NCI-H146 (cell line): ENCODE data around the gene IFNGR2.
"Not testable (repeated sequence)": the region's sequence is repeated elsewhere in the genome, so short reads cannot be mapped to it uniquely, and the experiment has no call there.

ENCODE experiments used
- DNase-seq: peaks from one replicate; lab custom pipeline; 2025; lab: John Stamatoyannopoulos, UW

IFNGR2 gene

GRCh38 chr21:33377221-33377920 lies 25.8 kb upstream of the IFNGR2 start:
- no peak for DNase-seq

DNA sequence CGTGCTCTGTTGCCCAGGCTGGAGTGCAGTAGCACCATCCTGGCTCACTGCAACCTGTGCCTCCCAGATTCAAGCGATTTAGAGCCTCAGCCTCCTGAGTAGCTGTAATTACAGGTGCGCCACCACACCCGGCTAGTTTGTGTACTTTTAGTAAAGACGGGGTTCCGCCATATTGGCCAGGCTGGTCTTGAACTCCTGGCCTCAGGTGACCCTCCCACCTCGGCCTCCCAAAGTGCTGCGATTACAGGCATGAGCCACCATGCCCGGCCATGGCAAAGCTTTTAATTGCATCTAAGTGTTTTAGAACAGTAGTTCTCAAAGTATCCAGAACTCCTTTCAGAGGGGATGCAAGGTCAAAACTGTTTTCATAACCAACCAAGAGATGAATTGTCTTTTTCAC lies 25.1 kb upstream of the IFNGR2 start:
- no peak for DNase-seq

GRCh38 chr21:33379934-33380333 lies 23.3 kb upstream of the IFNGR2 start:
- not testable (repeated sequence) for DNase-seq

DNA sequence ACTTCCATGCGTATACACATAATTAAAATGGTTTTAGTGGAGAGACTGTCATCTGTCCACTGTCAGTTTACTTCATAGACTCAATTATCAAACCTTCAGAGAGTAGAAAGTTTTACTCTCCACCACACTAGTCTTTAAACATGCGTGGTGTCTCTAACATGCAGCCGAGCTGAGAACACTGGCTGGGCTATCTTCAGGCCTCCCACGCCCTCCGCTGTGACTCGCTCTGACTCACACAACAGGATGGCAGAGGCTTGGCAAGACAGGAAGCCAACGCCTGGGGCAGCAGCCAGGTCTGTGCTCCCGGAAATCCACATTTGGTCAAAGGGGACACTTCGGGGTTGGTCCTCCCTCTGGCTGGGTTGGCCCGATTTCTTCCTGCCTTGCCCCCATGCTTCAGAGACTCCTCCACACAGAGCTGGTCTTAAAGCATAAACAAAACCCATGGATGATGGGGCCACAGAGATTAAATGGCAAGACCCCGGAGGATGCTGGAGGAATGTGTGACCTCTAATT lies 22.7 kb upstream of the IFNGR2 start:
- no peak for DNase-seq

- DNase-seq: not testable (repeated sequence)
These were observed 21.8 kb upstream of the IFNGR2 start for GRCh38 chr21:33381381-33381780.

- DNase-seq: no peak
These were observed 19.9 kb upstream of the IFNGR2 start for GRCh38 chr21:33383056-33383888.

DNA sequence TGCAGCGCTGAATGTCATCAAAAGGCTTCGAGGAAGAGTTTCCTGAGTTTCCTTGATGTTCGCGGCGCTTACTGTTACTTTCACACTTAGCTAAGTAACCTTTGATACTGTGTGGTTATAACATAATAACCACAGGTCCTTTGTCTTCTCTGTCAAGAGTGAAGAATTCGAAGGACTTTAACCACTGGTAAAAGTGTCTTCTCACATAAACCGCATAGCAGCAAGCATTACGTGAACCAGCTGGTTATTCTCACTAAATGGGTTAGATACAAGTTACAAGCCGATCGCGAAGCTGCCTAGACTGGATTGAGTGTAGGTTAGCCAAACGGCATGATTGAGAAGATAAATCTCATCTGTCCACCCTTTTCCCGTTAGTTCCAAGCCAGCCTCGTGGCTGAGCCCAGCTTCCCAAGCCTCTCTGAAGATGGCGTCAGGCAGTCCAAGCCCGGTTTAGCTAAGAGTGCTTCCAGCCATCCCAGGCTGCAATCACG lies 18.3 kb upstream of the IFNGR2 start:
- DNase-seq: no peak

GRCh38 chr21:33386222-33386784 lies 16.9 kb upstream of the IFNGR2 start:
- no peak for DNase-seq

- DNase-seq: no peak
These were observed 15.9 kb upstream of the IFNGR2 start for GRCh38 chr21:33387294-33387693.

DNA sequence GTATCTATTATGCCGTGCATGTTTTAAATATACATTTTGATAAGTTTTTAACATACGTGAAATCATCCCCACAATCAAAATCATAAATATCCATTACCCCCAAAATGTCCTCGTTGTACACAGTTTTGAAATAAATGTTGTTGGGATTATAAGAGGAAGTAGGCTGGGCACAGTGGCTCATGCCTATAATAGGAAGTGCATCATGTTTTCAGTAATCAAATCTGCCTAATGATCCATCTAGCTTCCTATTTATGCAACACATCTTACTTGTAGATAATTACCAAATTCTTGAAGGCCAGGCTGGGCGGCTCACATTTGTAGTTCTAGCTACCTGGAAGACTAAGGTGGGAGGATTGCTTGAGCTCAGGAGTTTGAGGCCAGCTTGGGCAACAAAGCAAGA lies 15.0 kb upstream of the IFNGR2 start:
- no peak for DNase-seq

DNA sequence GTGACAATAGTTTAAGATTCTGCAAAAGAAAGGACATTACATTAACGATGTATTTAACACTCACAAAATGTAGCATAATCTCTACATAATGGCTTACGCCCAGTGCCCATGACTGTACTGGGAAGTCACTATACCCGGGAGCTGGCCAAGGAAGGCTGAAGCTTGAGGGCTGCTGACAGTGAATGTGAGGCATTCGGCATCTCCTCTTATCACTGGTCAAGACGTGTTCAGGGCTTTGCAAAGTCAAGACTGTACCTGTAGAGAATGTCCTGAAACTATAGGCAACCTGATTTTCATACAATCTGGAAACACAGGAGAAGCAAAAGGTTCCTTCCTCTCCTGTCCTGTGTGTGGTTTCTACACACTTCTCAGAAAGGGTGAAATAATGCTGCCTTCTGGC lies 12.7 kb upstream of the IFNGR2 start:
- DNase-seq: no peak

DNA sequence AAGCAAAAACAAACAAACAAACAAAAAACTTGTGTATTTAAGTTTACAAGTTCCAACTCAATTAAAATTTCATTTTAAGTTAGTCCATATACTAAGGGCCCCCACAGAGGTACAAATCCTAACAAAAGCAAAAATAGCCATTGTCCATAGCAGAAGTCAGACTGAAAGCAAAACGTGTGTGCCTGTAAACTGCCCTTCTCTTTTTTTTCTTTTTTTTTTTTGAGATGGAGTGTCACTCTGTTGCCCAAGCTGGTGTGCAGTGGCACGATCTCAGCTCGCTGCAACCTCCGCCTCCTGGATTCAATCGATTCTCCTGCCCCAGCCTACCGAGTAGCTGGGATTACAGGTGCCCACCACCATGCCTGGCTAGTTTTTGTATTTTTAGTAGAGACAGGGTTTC lies 11.6 kb upstream of the IFNGR2 start:
- no peak for DNase-seq

DNA sequence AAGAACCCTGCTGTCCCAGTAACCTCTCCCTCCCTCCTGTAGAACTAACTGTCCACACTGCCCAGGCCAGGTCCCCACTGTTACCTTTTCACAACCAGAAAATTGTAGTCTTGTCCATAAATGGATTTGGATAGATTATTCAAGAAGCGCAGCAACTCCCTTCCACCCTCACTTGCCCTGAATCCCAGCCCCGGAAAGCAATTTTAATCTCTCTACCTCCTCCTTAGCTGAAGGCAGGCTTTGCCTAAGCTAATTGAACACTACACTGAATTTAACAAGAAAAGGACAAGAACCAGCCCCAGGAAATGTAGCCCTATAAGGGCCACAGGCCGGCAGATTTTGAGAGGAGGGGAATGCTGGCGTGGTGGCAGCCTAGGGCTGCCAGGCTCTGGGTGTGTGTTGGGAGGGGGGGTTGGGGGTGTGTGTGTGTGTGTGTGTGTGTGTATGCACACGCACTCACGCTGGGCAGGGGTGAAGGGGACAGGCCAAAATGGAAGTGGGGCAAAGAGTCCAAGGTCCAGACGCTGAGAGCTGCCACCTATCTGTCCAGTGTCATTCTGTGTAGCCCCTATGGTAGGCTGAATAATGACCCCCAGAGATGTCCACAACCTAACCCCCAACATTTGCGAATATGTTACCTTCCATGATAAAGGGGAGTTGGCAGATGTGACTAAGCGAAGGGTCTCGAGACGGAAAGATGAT lies 10.8 kb upstream of the IFNGR2 start:
- no peak for DNase-seq

DNA sequence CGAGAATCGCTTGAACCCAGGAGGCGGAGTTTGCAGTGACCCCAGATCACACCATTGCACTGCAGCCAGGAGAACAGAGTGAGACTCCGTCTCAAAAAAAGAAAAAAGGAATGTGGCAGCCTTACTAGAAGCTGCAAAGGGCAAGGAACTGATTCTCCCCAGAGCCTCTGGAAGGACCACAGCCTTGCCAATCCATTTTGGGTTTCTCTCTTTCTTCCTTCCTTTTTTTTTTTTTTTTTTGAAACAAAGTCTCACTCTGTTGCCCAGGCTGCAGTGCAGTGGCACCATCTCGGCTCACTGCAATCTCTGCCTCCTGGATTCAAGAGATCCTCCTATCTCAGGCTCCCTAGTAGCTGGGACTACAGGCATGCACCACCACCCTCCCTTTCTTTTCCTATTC lies 9.9 kb upstream of the IFNGR2 start:
- no peak for DNase-seq

GRCh38 chr21:33394260-33394659 lies 9.0 kb upstream of the IFNGR2 start:
- DNase-seq: no peak

DNA sequence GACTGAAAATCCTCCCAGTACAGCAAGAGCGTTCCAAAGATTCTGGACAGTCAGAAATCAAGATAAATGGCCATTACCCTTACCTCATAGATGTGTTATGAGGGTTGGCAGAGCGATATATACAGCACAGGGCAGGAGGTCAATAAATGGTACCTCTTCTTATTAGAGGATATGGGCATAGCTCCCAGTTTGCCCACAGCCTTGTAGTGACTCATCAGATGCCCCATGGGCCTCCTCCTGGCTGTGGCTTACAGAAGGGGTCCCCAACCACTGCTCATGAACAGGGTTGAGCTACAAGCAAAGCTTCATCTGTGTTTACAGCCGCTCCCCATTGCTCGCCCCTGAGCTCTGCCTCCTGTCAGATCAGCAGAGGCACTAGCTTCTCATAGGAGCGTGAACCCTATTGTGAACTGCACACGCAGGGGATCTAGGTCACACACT lies 7.3 kb upstream of the IFNGR2 start:
- no peak for DNase-seq

DNA sequence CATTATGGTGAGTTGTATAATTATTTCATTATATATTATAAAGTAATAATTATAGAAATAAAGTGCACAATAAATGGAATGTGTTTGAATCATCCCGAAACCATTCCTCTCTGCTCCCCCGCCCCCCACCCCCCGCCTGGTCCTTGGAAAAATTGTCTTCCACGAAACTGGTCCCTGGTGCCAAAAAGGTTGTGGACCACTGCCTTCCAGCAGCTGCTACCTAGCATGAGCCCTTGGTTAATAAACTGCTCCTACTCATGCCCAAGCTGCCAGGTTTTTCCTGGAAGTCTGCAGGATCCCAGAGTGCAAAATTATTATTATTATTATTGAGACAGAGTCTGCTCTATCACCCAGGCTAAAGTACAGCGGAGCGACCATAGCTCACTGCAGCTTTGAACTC lies 6.8 kb upstream of the IFNGR2 start:
- DNase-seq: no peak

GRCh38 chr21:33396951-33397350 lies 6.3 kb upstream of the IFNGR2 start:
- DNase-seq: no peak

DNA sequence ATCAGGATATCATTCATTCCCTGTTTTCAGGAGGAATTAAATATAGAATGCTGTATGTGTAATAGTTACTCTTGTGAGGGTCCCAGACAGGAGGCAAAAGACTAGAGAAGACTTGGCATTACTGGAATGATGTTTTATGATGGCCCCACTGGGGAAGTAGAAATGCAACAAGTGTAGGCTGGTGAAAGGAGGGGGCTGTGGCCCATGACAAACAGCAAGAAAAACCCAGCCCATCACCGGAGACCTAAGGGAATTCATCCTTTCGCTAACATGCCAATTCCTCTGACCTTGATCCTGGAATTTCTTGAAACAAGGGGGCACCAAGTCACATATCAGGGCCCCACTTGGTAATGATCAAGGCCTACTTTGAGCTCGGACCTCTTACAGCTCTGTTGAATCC lies 5.5 kb upstream of the IFNGR2 start:
- no peak for DNase-seq

GRCh38 chr21:33398361-33398760 lies 4.9 kb upstream of the IFNGR2 start:
- DNase-seq: no peak

GRCh38 chr21:33401630-33401992 lies 1.6 kb upstream of the IFNGR2 start:
- no peak for DNase-seq
